Left renal pelvis (tissue), 4 donors: ENCODE measurements around the gene UNC80. TPM values are rescaled to one million over a fixed set of nuclear protein-coding genes. Genes with fewer than 3 reads are reported as not detected.
"Not testable (repeated sequence)": the region's sequence is repeated elsewhere in the genome, so short reads cannot be mapped to it uniquely, and the experiment has no call there.

Experiments
- DNase-seq, 4 donors: peaks; one replicate each; pipeline ENCODE4 v3.0.0-alpha.2; 2013; ENCODE audit warnings: low read depth in 4 of 4, low spot score in 3 of 4
- polyA plus RNA-seq, 4 donors: library from polyadenylated mRNA; unstranded; fragments of 120-200 nt; gene quantifications; one replicate each; pipeline ENCODE4 v1.2.1, GENCODE V29; 2013; ENCODE audit not compliant: insufficient read length in 4 of 4

The UNC80 gene, protein sequence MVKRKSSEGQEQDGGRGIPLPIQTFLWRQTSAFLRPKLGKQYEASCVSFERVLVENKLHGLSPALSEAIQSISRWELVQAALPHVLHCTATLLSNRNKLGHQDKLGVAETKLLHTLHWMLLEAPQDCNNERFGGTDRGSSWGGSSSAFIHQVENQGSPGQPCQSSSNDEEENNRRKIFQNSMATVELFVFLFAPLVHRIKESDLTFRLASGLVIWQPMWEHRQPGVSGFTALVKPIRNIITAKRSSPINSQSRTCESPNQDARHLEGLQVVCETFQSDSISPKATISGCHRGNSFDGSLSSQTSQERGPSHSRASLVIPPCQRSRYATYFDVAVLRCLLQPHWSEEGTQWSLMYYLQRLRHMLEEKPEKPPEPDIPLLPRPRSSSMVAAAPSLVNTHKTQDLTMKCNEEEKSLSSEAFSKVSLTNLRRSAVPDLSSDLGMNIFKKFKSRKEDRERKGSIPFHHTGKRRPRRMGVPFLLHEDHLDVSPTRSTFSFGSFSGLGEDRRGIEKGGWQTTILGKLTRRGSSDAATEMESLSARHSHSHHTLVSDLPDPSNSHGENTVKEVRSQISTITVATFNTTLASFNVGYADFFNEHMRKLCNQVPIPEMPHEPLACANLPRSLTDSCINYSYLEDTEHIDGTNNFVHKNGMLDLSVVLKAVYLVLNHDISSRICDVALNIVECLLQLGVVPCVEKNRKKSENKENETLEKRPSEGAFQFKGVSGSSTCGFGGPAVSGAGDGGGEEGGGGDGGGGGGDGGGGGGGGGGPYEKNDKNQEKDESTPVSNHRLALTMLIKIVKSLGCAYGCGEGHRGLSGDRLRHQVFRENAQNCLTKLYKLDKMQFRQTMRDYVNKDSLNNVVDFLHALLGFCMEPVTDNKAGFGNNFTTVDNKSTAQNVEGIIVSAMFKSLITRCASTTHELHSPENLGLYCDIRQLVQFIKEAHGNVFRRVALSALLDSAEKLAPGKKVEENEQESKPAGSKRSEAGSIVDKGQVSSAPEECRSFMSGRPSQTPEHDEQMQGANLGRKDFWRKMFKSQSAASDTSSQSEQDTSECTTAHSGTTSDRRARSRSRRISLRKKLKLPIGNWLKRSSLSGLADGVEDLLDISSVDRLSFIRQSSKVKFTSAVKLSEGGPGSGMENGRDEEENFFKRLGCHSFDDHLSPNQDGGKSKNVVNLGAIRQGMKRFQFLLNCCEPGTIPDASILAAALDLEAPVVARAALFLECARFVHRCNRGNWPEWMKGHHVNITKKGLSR (N-terminal part only)
- 1 to 10 TPM in 3 of 4 donors, under 1 TPM in 1; 0.79 to 2.1 (median 1.4) TPM for polyA plus RNA-seq

DNA sequence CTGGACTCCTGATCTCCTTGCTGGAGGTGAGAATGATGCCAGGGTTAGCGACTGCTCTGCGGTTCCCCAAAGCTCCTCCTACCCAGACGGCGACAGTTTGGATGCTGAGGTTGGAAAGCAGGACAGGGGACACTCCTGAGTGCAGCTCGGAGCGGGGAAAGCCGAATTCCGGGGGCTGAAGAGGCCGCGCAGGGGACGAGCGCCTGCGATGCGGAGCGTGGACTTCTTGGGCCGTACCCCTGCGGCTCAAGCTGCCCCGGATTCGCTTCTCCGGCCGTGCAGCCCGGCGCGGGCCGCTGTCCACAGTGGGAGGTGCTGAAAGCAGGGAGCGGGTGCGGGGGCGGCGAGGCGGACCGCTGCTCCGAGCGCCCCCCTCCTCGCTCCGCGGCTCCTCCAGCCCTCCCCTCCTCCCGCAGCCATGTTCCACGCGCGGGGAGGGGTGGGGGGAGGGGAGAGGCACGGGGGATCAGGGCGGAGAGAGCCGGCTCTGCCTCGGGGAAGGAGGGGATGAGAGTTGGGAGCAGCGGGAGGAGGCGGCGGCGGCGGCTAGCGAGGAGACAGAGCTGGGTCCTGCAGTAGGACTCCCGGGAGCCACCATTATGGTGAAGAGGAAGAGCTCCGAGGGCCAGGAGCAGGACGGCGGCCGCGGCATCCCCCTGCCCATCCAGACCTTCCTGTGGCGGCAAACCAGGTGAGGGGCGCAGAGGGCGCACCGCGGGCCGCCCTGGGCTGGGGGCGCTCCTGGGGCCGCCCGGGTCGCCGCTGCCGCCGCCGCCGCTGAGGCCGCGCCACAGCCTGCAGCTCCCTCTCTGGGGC is at the start of gene UNC80:
UNC80 (plus strand) TSS at position 359 of the 816 bp plus-strand sequence; CDS start at position 600, 241 bp downstream.
- DNase-seq: peak; percentile 56 to 78 (median 71)

DNA sequence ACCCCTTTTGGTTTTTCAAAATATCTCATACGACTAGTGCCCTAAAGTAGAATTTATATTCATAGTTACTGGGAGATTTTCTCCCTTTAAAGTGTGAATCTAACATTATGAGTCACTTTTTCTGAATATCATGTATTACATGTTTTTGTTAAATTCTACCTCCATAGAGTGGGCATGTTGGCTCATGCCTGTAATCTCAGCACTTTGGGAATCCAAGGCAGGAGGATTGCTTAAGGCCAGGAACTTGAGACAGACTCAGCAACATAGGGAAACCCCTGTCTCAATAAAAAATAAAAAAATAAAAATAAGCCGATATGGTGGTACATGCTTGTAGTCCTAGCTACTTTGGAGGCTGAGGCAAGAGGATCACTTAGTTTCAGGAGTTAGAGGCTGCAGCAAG is 45.3 kb upstream of the UNC80 start:
- no peak for DNase-seq

DNA sequence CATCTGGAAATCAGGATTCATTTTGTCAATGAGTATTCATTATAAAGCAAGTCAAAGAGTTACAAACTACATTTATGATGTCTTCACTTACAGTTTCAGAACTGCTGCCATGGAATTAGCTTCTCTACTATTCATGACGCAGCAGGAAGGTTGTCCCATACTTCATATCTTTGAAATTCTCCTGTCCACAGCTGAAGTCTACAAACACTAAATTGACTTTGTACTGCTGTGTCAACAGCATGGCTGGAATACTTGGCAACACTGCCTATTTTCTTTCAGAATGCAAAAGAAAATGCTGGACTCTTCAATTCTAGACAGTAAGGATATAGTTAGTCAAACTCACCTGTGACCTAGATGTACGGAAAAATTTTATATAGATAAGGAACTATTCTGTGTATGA is 44.6 kb upstream of the UNC80 start:
- no peak for DNase-seq

DNA sequence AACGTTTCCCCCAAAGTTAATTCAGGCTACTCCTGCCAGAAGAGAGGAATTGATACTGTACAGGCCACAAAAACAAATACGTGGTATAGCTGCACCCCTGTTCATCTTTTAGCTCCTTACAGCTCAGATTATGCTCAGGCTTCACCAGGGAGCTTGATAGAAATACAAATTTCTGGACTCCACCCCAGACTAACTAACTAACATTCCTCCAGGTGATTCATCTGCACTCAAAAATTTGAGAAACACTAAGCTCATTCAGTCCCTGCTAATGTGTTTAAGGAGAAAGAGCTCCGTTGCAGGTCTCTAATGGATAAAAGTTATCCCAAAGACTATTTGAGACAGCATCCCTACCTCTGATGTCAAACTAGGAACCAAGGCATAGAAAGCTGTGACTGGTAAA is 36.8 kb upstream of the UNC80 start:
- DNase-seq: no peak

DNA sequence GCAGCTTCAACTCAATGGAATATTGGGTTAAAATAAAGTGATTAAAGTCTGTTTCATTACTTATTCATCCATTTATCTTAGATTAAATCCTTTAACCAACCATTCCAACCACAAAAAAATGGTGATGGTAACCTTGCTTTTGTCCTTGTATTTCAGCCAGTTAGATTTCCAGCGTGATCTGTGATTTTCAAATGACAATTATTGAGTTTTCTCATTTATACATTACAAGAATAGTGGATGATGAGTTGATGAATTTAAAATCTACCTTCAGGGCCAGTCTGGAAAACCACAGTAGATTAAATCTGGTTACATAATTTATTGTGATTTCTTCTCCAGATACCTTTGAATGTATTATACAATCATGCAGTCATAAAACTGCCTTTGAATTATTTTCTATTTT is 29.7 kb upstream of the UNC80 start:
- no peak for DNase-seq

DNA sequence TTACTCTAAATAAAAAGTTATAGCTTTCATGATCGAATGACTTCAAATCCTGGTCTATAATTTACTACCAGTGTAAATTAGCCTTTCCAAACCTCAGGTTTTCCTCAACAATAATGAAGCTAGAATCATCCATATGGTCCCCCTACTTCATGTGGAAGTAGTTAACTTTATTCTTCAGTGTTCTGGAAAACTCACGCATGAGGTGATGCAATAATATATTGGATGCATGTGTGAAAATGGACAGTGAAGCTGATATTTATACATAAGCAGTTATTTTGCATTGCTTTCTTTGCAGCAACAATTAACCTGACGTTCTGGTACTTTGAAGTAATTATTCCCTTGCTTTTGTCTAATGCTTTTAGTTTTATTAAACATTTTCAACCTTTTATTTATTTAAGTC is 18.6 kb upstream of the UNC80 start:
- DNase-seq: no peak

DNA sequence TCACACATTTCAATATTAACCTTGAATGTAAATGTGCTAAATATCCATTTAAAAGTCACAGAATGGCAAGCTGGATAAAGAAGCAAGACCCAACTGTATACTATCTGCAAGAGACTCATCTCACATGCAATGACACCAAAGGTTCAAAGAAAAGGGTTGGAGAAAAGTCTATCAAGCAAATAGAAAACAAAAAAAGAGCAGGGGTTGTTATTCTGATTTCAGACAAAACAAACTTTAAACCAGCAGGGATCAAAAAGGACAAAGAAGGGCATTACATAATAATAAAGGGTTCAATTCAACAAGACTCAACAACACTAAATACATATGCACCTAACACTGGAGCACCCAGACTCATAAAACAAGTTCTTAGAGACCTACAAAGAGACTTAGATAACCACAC is 14.5 kb upstream of the UNC80 start:
- DNase-seq: no peak

DNA sequence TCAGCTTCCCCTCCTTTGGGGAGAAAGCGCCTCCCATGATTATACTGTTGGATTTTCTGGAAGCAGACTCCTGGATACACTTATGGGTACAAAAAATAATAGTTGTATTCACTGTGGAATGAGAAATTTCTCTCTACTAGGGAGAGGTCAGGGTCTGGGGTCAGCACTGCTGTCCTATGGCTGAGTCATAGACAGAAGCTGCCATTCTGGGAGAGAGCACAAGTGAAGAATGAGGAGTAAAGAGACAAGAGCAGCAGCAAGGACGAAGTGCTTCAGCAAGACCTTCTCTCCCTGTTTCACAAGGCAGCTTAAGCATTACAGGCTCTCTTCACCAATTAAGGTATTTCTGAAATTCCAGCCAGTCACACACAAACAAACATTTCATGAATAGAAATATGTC is 10.1 kb upstream of the UNC80 start:
- DNase-seq: no peak

DNA sequence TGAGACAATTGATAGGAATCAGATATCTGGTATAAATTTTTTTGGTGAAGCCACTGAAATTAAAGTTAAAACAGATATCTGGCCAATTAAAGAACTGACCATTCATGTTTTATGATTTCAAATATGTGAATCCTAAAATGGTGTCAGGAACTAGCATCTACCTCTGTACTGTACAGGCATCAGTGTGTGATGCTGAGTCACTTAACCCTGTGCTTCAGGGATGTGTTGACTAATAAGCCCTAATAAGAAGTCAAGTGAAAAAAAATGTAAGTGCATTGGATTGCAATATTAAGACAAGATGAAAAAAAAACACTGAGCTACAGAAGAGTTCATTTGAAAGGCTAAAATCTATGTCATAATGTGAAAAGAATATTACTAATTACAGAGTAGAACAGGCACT is 9.1 kb upstream of the UNC80 start:
- no peak for DNase-seq

DNA sequence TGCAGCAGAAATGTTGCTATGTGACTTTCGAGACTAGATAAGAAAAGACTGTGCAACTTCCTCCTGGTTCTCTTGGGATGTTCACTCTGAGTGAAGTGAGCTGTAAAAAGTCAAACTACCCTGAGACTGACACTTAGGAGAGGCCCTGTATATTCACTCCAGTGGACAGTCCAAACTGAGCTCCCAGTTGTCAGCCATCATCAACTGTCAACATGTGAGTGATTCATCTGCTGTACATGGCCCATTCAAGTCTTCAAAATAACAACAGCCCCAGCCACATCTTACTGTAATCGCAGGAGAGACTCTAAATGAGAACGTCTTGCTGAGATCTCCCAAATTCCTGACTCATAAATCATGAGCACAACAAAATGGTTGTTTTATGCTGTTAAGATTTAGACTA is 8.5 kb upstream of the UNC80 start:
- DNase-seq: no peak

DNA sequence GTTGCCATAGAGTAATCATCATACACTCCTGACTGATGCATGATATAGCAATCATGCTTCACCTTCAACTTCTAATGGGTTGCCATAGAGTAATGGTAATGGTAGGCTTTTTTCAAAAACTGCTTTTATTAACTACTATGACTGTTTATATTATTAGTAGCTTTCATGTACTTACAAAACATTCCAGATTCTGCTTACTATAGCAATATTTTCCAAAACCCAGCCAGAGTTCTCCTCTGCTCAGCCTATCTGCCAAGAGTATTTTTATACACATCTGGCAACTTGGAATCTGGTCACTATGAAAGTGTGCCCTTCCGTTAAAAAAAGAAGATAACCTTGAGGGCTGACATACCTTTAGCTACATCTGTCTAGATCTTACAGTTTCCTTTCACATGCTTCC is 5.0 kb upstream of the UNC80 start:
- no peak for DNase-seq

DNA sequence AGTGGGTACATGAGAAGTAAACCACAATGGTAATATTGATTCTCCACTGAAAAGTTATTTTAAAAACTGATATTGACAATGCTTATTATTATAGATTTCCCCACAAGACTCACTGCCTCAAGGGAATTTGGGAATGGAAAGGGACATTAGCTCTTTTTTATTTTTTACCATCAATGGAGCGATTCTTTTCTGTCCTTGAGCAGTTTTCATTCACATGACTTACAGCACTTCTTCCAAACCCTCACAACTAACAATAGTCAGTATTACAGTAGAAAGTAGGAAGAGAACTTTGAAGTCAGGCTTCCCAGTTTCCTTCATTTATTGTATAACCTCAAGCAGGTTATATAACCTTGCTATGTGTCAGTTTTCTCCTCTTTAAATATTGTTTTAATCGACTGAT is 4.3 kb upstream of the UNC80 start:
- no peak for DNase-seq

DNA sequence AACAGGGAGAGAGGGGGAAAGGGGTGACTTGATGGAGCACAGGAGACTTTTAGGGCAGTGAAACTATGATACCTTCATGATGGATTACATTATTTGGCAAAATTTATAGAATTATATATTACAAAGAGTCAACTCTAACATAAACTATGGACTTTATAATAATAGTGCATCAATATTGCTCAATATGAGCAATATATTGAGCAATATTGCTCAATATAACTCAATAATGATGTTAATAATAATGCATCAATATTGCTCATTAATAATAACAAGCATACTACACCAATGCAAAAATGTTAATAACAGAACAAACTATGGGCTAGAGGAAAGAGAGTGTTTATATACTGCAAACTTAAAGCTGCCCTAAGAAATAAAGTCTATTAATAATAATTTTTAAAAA is 3.1 kb upstream of the UNC80 start:
- no peak for DNase-seq

DNA sequence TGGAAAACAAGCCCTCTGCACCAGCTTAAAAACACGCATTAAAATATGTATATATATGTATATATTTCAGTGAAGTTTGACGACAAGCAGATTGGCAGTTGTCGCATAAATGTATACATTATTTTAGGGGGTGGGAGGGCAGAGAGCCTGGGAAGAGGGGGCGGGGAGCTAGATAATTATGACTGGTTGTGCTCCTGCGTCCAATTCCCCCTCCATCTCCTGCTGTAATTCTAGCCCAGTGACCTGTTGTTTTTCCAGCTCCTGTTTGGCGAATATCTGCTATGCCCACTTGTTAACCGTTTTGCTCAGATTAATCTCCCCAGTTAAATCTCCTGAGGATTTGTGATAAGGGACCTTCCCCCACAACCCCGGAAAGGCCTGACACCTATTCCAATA is 656 bp downstream of the UNC80 start:
- no peak for DNase-seq

DNA sequence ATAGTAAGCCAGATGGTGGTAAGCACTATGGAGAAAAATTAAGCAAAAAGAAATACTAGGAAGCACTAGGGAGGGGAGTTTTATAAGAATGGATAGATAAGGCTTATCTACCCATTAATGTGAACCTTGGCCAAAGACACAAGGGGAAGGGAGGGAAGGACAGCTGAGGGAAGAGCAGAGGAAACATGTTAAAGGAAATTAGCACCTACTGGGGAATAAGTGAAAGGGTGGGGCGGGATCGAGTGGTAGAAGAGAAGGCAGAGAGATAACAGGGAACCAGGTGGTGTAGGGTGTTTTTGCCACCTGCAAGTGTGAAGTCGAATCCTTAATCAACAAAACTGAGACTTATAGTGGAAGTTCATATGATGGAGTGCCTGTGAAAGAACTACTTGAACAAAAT is 1.7 kb downstream of the UNC80 start:
- DNase-seq: no peak

DNA sequence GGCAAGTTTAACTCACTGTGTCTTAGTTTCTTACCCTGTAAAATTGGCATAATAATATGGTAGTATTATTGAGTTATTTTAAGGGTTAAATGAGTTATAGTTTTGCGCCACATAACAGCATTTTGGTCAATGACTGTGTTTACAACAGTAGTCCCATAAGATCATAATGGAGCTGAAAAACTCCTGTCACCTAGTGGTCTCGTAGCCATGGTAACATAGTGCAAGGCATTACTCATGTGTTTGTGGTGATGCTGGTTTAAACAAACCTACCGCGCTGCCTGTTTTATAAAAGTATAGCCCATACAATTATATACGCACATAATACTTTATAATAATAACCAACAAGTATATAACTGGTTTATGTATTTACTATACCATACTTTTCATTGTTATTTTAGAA is 15.8 kb downstream of the UNC80 start:
- DNase-seq: no peak

DNA sequence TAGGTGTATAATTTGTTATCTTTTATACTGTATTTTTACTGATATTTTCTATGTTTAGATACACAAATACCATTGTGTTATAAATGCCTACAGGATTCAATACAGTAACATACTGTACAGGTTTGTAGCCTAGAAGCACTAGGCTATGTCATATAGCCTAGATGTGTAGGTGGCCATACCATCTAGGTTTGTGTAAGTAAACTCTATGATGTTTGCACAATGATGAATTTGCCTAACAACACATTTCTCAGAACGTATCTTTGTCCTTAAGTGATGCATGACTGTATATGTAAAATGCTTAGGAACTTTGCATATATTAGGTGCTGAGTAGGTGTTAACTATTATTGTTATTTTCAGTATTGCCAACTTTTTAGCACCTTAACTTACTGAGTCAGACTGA is 17.3 kb downstream of the UNC80 start:
- no peak for DNase-seq

DNA sequence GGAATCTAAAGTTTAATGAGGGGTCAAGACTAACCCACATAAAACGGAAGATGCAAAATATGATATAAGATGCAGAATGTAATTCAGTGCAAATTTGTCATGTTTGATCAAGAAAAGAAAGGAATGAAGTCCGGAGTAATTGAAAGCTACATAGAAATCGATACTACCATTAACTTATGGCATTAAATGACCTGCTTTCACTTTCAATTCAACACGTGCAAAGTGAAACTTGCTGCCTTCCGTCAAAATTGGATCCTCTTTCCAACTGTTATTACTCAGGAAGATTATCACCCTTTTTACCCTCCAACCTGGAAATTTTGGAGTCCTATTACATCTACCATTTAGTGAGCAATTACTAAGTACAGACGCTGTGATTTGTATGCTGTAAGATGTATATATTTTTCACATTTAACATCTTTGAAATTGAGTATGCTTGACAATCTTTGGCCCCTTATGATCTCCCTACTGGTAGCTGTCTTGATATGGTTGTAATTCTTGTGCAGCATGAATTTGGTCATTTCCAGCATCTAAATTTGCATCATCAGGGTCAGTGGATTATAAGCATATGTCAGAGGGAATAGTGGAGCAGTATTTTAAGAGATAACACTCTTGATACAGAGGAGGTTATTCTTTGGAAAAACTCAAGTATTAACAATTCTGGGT is 18.6 kb downstream of the UNC80 start:
- DNase-seq: no peak

DNA sequence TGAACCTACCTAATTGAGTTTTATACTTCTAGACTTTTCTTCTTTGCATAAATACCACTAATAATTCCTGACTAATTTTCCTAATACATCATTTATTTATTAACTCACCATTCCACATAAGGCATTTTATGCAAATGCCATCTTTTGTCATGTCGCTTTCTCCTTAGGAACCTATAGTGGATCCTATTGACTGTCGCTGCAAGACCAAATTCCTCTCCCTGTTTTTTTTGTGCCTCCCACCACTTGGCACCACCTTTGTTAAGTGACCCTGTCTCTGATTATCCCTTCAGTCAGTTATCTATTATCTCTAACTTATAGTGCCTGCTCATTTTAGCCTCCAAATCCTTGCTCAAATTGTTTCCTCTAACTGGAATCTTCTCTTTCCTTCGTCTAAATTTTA is 19.5 kb downstream of the UNC80 start:
- no peak for DNase-seq

DNA sequence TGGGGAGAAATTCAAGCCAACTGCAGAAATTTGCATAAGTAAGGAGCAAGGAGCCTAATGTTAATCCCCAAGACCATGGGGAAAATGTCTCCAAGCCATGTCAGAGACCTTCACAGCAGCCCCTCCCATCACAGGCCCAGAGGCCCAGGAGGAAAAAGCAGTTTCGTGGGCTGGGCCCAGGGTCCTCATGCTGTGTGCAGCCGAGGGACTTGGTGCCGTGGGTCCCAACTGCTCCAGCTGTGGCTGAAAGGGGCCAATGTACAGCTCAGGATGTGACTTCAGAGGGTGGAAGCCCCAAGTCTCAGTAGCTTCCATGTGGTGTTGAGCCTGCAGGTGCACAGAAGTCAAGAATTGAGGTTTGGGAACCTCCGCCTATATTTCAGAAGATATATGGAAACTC is 23.8 kb downstream of the UNC80 start:
- not testable (repeated sequence) for DNase-seq
